ENCODE measurements around the gene CFAP97.
A peak's percentile ranks its signal among the peaks of the same experiment; 100 is the strongest.
"Not testable (repeated sequence)": the region's sequence is repeated elsewhere in the genome, so short reads cannot be mapped to it uniquely, and the experiment has no call there.

The CFAP97 gene

DNA sequence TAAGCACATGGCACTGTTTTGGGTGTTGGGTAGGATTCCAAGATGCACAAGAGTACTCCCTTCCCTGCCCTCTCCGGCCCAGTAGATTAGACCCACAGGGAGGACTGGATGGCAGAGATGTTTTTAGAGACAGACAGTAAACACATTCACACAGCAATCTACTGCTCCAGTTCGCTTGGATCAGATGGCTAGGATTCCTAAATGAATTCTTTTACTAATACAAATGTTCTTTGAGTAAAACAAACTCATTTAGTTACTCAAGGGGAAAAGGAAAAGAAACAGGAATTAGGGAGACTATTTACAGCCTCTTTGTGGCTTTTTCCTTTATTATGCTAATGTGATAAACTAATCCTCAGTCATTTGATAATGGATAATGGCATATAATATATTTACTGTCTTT is 11.5 kb upstream of the CFAP97 start:
- Mint-ChIP-seq H3K4me1 (ENCODE audit: low read depth in 2 of 2) (peaks cover 20 to 38% of the 10 kb centered on the region in 2 donors), H3K27me3 (no peaks in the 10 kb centered on the region), H3K9me3 (no peaks in the 10 kb centered on the region), H3K4me3 (no peak overlapping the region), H3K27ac (no peak overlapping the region), H3K36me3 (ENCODE audit: insufficient read depth) (peaks cover 9% of the 10 kb centered on the region)
- DNase-seq: no peak
- no peak for ATAC-seq (replicated peaks)

DNA sequence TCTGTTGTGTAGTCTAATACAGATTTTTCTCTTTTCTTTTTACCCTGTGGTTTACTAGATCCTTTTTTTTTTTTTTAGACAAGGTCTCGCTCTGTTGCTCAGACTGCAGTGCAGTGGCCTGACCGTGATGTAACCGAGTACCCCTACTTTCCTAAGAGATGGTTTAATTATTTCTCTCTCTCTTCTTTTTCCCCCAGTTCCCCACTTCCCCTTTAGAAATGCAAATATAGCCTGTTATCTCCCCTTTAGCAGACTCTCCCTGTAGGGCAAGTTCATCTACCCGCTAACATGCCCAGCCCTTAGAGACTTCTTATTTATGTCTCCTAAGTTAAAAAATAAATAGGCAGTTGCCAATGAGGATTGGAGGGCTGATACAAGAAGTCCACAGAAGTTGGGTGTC is 10.1 kb upstream of the CFAP97 start:
- DNase-seq (no peak), ATAC-seq (replicated peaks) (no peak)
- Mint-ChIP-seq H3K27me3 (no peaks in the 10 kb centered on the region), H3K4me3 (no peak overlapping the region), H3K36me3 (ENCODE audit: insufficient read depth) (peaks cover 9% of the 10 kb centered on the region), H3K4me1 (ENCODE audit: low read depth in 2 of 2) (peaks cover 22 to 33% of the 10 kb centered on the region in 2 donors), H3K9me3 (no peaks in the 10 kb centered on the region), H3K27ac (peak overlapping the region in 1 of 2 donors; percentile 11)

DNA sequence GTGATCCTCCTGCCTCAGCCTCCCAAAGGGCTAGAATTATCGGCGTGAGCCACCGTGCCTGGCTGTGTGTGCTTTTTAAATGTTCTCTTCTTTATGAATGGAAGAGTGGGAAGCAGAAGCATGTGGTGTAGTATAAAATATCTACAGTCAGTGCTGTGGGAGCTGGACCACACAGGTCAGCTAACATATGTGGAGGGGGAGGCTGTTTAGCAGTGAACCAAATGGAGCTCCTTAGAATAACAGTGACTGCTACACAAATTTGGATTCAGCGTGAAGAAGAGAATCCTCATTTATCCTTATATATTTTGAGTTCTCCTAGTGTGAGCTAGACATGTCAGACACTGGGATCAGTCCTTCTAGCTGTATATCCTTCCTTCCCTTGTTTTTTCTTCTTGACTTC is 8.8 kb upstream of the CFAP97 start:
- Mint-ChIP-seq H3K9me3 (no peaks in the 10 kb centered on the region), H3K4me1 (ENCODE audit: low read depth in 2 of 2) (peaks cover 22 to 33% of the 10 kb centered on the region in 2 donors), H3K27ac (no peak overlapping the region)

DNA sequence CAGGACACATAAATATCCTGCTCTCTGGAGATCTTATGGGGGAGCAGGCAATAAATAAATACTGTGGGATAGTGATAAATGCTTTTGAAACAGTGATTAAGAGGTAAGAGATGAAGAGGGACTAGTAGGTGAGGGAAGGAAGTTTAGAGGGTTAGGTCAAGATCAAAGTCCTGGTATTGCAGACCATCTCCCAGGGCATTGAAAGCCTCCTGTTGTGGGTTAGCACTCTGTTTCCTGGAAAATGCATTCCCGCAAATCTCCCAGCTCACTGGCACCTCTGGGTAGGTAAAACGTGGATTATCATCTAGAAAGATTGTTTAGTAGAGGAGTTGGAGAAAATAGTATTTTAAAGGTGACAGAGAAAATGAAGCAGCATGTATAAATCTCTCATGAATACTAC is 7.8 kb upstream of the CFAP97 start:
- Mint-ChIP-seq H3K4me1 (ENCODE audit: low read depth in 2 of 2) (peaks cover 20 to 26% of the 10 kb centered on the region in 2 donors), H3K36me3 (ENCODE audit: insufficient read depth) (peaks cover 9% of the 10 kb centered on the region), H3K4me3 (peak overlapping the region; percentile 77 to 79), H3K27ac (no peak overlapping the region), H3K9me3 (no peaks in the 10 kb centered on the region), H3K27me3 (no peaks in the 10 kb centered on the region)
- no peak for ATAC-seq (replicated peaks)
- no peak for DNase-seq

More for the DNA sequence above, 8.8 kb upstream of the CFAP97 start:
- no peak for DNase-seq
- Mint-ChIP-seq H3K4me3 (no peak overlapping the region), H3K36me3 (ENCODE audit: insufficient read depth) (peaks cover 6% of the 10 kb centered on the region), H3K27me3 (no peaks in the 10 kb centered on the region)
- no peak for ATAC-seq (replicated peaks)

DNA sequence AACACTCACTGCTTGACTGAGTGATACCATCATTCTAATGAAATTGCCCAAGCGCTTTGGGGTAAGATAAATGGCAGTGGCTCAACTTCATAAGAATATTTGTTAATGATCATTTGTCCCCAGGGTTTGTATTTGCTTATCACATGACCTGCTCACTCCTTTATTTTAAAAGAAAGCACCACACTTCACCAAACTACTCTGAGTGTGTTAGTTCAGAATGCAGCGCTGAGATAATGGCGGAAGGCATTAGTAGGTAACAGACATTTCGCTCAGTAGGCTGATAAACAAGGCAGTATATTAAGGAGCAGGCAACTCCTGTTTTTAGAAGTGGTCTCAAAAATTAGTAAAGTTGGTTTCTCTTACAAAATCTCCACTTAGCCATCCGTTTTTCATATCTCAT is 7.2 kb upstream of the CFAP97 start:
- DNase-seq (no peak), ATAC-seq (replicated peaks) (no peak)
- Mint-ChIP-seq H3K4me1 (ENCODE audit: low read depth in 2 of 2) (peaks cover 18 to 25% of the 10 kb centered on the region in 2 donors), H3K4me3 (peak overlapping the region; percentile 77 to 79), H3K27me3 (no peaks in the 10 kb centered on the region), H3K27ac (peak overlapping the region; percentile 56 to 65), H3K9me3 (no peaks in the 10 kb centered on the region), H3K36me3 (ENCODE audit: insufficient read depth) (peaks cover 6% of the 10 kb centered on the region)

DNA sequence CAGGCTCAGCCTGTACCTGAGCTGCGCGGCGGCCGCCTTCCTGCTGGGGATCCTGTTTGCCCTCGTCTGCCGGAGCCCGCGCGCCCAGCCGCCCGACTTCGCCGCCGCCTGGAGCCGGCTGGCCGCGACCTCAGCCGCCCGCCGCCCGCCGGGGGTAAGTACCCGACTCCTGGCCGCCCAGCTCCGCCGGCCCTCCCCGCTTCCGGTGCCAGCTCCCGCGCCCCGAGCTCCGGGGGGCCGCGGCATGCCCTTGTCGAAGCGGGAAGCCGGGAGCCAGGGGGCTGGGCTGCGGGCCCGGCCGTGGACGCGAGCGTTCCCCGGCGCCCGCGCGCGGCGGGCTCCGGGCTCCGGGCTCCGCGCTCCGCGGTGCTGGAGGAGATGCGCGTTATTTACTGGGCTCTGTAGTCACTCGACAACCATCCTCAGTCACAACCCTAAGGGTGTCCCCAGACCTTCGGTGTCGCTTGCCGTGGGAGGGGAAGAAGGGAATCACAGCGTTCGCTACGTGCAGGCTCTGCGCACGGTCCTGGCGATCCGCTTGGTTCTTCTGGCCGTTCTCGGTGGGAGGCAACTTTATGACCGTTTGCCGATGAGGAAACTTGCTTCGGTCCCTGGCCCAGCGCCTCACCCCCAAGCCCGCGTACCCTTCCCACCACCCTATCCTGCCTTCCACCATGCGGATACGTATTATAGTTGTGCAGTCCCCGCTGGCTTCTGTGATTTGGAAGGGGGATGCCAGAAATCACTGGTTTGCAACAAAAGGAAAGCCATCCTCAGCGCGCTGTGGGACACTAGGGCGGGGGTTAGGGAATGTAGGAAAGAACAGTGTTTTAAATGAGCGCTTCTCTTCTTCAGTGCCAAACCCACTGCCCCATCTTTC is 6.5 kb upstream of the CFAP97 start:
- no peaks in the 10 kb centered on the region for H3K9me3 Mint-ChIP-seq
- peak overlapping the region; percentile 56 to 65 for H3K27ac Mint-ChIP-seq
- peak; percentile 47 for ATAC-seq (replicated peaks)

DNA sequence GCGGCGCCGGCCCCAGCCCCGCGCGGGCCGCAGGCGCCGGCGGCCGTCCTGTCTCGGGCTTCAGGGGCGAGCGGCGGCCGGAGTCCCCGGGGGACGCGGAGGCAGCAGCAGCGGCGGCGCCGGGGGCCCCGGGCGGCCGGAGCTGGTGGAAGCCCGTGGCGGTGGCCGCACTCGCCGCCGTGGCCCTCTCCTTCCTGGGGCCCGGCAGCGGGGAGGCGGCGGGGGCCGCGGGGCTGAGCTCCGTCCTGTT is 6.0 kb upstream of the CFAP97 start:
- not testable (repeated sequence) for H3K36me3 Mint-ChIP-seq (ENCODE audit: insufficient read depth); H3K9me3 Mint-ChIP-seq; DNase-seq; H3K27ac Mint-ChIP-seq; ATAC-seq (replicated peaks); H3K27me3 Mint-ChIP-seq; H3K4me3 Mint-ChIP-seq
- peaks cover 23 to 33% of the 10 kb centered on the region in 2 donors for H3K4me1 Mint-ChIP-seq (ENCODE audit: low read depth in 2 of 2)

More for the DNA sequence above, 6.5 kb upstream of the CFAP97 start:
- Mint-ChIP-seq H3K27me3 (no peaks in the 10 kb centered on the region), H3K4me1 (ENCODE audit: low read depth in 2 of 2) (peaks cover 18 to 28% of the 10 kb centered on the region in 2 donors), H3K36me3 (ENCODE audit: insufficient read depth) (peaks cover 5% of the 10 kb centered on the region), H3K4me3 (peak overlapping the region; percentile 77 to 79)
- peak; percentile 38 to 41 (median 39) for DNase-seq

DNA sequence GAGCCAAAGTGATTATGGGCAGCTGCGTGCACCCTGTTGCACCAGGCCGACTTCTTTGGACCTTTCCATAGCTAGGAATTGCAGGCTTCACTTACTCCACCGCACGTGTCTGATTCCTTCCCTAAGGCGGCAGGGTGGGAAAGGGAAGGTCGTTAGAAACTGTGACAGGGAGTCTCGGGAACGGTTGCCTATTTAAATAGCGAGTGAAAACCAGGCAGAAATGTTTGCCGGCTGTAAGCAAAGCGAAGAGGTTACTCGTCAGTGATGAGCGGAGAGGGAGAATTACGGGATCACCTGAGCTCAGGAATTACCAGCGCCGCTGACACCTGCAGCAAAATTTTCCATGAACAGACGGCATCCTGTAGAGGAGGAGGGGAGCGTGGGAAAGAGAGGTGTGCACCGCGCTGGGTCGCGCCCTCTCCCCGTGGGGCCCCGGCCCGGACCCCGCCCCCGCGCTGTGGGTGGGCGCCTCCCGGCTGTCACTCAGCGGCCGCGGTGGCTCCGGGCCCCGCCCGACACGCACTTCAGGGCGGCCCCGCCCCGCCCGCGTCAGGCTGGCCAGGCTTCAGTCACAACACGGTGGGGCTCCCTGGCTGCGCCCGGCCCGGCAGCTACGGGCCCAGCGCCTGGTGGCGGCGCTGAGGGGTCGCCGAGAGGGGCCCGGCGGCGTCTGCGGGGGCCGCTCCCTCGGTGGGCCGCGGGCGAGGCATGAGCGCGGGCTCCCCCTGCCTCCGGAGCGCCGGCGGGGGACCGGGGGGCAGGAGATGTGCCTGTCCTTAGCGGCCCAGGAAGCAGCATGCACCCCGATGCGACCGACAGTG is 5.4 kb upstream of the CFAP97 start, which contains the start of gene SNX25:
SNX25 (plus strand) TSS at position 568 of the 821 bp plus-strand sequence; CDS start at position 797, 229 bp downstream.
- DNase-seq: peak; percentile 80 to 85 (median 81)
- H3K27me3 Mint-ChIP-seq: no peaks in the 10 kb centered on the region
- H3K4me1 Mint-ChIP-seq (ENCODE audit: low read depth in 2 of 2): peaks cover 27 to 38% of the 10 kb centered on the region in 2 donors
- H3K9me3 Mint-ChIP-seq: no peaks in the 10 kb centered on the region
- peaks cover 12% of the 10 kb centered on the region for H3K36me3 Mint-ChIP-seq (ENCODE audit: insufficient read depth)
- H3K4me3 Mint-ChIP-seq: peak within 1 kb of the TSS; percentile 94 to 97
- ATAC-seq (replicated peaks): peak; percentile 90
- peak within 1 kb of the TSS; percentile 82 to 90 for H3K27ac Mint-ChIP-seq

DNA sequence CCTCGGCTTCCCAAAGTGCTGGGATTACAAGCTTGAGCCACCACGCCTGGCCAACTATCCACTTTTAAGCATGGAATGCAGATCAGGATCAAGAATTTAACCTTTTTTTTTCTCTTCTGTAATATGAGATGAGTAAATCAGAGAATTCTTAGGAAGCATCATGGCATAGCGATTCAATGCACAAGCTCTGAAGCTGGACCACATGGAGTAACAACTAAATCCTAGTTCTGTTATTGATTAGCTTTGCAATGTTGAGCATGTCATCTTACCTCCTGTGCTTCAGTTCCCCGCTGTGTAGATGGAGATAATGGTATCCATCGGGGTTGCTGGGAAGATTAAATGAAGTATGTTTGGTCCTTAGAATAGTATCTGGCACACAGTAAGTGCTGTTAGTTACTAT is 3.7 kb upstream of the CFAP97 start:
- Mint-ChIP-seq H3K4me1 (ENCODE audit: low read depth in 2 of 2) (peaks cover 36 to 41% of the 10 kb centered on the region in 2 donors), H3K9me3 (no peaks in the 10 kb centered on the region), H3K27me3 (no peaks in the 10 kb centered on the region), H3K4me3 (no peak overlapping the region), H3K36me3 (ENCODE audit: insufficient read depth) (peaks cover 28% of the 10 kb centered on the region), H3K27ac (no peak overlapping the region)
- no peak for DNase-seq
- ATAC-seq (replicated peaks): no peak

DNA sequence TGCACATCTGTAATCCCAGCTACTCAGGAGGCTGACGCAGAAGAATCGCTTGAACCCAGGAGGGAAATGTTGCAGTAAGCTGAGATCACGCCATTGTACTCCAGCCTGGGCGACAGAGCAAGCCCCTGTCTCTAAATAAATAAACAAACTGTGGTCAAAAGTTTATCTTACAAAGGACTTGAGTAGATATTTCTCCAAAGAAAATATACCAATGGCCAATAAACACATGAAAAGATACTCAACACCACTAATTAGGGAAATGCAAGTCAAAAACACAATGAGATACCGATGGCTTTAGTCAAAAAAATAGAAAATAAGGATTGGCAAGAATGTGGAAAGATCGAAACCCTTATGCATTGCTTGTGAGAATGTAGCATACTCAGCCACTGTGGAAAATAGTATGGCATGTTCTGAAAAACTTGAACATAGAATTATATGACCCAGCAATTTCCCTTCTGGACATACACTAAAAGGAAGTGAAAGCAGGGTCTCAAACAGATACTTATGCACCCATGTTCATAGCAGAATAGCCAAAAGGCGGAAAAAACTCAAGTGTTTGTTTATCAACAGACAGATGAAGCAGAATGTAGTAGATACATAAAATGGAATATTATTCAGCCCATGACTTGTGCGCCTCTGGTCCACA is 2.0 kb upstream of the CFAP97 start:
- Mint-ChIP-seq H3K4me3 (no peak overlapping the region), H3K4me1 (ENCODE audit: low read depth in 2 of 2) (peaks cover 33 to 38% of the 10 kb centered on the region in 2 donors), H3K36me3 (ENCODE audit: insufficient read depth) (peaks cover 37% of the 10 kb centered on the region), H3K27ac (peak overlapping the region in 1 of 2 donors; percentile 99), H3K27me3 (no peaks in the 10 kb centered on the region), H3K9me3 (no peaks in the 10 kb centered on the region)
- ATAC-seq (replicated peaks) (no peak), DNase-seq (no peak)

DNA sequence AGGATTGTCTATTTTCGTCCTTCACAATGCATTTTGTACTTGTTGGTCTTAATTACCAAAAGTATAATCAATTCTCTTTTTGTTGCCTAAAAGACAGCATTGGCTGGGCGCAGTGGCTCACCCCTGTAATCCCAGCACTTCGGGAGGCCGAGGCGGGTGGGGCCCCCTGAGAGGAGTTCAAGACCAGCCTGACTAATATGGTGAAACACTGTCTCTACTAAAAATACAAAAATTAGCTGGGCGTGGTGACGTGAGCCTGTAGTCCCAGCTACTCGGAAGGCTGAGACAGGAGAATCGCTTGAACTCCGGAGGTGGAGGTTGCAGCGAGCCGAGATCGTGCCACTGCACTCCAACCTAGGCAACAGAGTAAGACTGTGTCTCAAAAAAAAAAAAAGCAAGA is 1.3 kb upstream of the CFAP97 start:
- not testable (repeated sequence) for ATAC-seq (replicated peaks); H3K9me3 Mint-ChIP-seq; DNase-seq; H3K27me3 Mint-ChIP-seq
- Mint-ChIP-seq H3K4me3 (peak overlapping the region; percentile 85 to 97), H3K27ac (peak overlapping the region; percentile 96 to 99), H3K36me3 (ENCODE audit: insufficient read depth) (peaks cover 38% of the 10 kb centered on the region), H3K4me1 (ENCODE audit: low read depth in 2 of 2) (peaks cover 36 to 39% of the 10 kb centered on the region in 2 donors)

DNA sequence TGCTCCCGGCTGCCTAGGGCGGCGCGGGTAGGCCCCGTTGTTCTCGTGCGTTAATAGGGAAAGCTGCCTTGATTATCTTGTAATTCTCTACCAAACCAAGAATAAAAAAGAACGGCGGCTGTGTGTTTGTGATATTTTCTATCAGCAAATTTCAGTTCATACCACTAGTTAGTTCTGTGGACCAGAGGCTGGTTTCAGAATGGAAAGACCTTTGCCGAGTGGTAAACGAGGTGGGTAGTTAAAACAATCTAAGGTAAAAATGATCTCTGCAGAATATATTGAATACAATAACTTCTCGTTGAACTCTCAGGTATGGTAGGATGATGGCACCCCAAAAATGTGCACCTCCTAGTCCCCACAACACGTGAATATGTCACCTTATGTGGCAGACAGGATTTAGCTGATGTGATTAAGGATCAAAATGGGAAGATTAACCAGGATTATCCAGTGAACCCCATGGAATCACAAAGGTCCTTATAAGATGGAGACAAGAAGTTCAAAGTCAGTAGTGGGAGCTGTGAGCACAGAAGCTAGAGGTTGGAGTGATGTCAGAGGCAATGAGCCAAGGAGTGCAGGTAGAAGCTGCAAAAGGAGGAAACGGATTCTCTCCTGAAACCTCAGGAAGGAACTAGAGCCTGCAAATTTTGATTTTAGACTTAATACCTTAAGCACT is 574 bp upstream of the CFAP97 start:
- DNase-seq (no peak), ATAC-seq (replicated peaks) (no peak)
- Mint-ChIP-seq H3K4me3 (peak overlapping the region; percentile 85 to 97), H3K9me3 (no peaks in the 10 kb centered on the region), H3K27ac (peak overlapping the region; percentile 96 to 99), H3K36me3 (ENCODE audit: insufficient read depth) (peaks cover 39% of the 10 kb centered on the region), H3K4me1 (ENCODE audit: low read depth in 2 of 2) (peaks cover 39 to 42% of the 10 kb centered on the region in 2 donors), H3K27me3 (no peaks in the 10 kb centered on the region)

DNA sequence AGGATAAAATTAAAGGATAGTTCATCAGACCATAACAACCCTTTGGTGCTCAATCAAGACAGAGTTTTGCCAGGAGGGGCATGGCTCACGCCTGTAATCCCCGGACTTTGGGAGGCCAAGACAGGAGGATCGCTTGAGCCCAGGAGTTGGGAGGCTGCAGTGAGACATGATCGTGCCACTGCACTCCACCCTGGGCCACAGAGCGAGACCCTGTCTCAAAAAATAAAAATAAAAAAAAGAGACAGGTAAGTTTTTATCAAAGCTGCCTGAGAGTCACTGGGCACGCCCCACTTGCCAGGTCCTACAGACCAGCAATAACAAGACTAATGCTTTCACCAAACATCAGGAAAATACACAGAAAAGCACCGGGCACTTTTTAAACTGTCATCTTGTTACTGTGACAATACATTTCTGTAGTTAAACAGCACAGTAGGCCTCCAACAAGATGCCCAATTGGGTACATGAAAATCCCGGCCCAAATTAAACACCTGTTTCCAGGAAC is 765 bp downstream of the CFAP97 start:
- ATAC-seq (replicated peaks) (peak; percentile 1), DNase-seq (no peak)
- peaks cover 34 to 42% of the 10 kb centered on the region in 2 donors for H3K4me1 Mint-ChIP-seq (ENCODE audit: low read depth in 2 of 2)
- no peaks in the 10 kb centered on the region for H3K9me3 Mint-ChIP-seq
- peak overlapping the region; percentile 96 to 99 for H3K27ac Mint-ChIP-seq
- H3K27me3 Mint-ChIP-seq: no peaks in the 10 kb centered on the region
- H3K4me3 Mint-ChIP-seq: peak overlapping the region; percentile 85 to 97
- H3K36me3 Mint-ChIP-seq (ENCODE audit: insufficient read depth): peaks cover 45% of the 10 kb centered on the region
